Upper lobe of left lung (tissue), 4 donors: ENCODE data around the gene SPOCK2.

Experiments
- POLR2A ChIP-seq, 4 donors: fragments of 450-650 bp; IDR thresholded peaks; one replicate each; pipeline ENCODE4 v1.5.1; 2016 to 2017; ENCODE audit warnings: antibody characterized with exemption in 4 of 4, mild to moderate bottlenecking in 2 of 4
- POLR2AphosphoS5 ChIP-seq, 2 donors: sonication (generic); formaldehyde crosslinking; IDR thresholded peaks; one replicate each; pipeline ENCODE4 v1.5.1; 2017; ENCODE audit warnings: antibody characterized with exemption in 2 of 2
- TF ChIP-seq, protein P1 (sequence below), 6 experiments: fragments of 450-650 bp in 4 of 6; fragments of 200-600 bp in 2 of 6; sonication (generic) in 2 of 6; IDR thresholded peaks; one replicate each; pipeline ENCODE4 v1.5.1; 2016 to 2019; ENCODE audit warnings: antibody characterized with exemption in 6 of 6

DNA sequence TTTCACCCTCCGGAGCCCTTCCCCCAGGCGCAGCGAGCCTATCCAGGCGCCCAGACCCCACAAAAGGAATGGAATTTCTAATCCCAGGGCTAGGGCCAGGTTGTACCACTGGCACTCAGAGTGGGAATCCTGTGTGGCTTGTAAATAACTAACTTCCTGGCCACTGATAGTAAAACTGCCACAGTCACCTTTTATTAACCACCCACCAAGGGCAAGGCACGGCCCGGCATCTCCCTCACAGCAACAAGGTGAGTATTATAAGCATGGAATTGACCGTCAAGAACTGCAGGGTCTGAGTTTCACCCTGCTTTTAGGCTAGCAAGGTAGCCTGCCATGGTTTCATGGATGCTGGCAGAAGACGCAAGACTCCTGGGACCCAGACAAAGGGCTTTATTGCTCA is 51.1 kb downstream of the SPOCK2 start:
- TF ChIP-seq POLR2A (IDR thresholded peaks at IDR 0.05), result no peak
- no peak for TF ChIP-seq POLR2AphosphoS5 (IDR thresholded peaks at IDR 0.05)
- TF ChIP-seq, protein P1, sequence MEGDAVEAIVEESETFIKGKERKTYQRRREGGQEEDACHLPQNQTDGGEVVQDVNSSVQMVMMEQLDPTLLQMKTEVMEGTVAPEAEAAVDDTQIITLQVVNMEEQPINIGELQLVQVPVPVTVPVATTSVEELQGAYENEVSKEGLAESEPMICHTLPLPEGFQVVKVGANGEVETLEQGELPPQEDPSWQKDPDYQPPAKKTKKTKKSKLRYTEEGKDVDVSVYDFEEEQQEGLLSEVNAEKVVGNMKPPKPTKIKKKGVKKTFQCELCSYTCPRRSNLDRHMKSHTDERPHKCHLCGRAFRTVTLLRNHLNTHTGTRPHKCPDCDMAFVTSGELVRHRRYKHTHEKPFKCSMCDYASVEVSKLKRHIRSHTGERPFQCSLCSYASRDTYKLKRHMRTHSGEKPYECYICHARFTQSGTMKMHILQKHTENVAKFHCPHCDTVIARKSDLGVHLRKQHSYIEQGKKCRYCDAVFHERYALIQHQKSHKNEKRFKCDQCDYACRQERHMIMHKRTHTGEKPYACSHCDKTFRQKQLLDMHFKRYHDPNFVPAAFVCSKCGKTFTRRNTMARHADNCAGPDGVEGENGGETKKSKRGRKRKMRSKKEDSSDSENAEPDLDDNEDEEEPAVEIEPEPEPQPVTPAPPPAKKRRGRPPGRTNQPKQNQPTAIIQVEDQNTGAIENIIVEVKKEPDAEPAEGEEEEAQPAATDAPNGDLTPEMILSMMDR (IDR thresholded peaks at IDR 0.05), result no peak
